Stimulated activated naive CD8-positive, alpha-beta T cell treated with anti-CD3 and anti-CD28 coated beads, Interleukin-15, Interleukin-2, amounts not matched to agents 100 ng/mL and 50 ng/mL, for 24 hours (primary cell): ENCODE measurements around the gene SPESP1.

ENCODE experiments used
- H3K27ac Mint-ChIP-seq: one replicate; pipeline ENCODE4 v1.8.0; 2021; ENCODE audit warnings: mild to moderate bottlenecking, mixed read lengths
- H3K27me3 Mint-ChIP-seq: one replicate; pipeline ENCODE4 v1.8.0; 2021; ENCODE audit warnings: mixed read lengths
- H3K36me3 Mint-ChIP-seq: one replicate; pipeline ENCODE4 v1.8.0; 2021; ENCODE audit warnings: low read depth, mixed read lengths
- H3K4me1 Mint-ChIP-seq: one replicate; pipeline ENCODE4 v1.8.0; 2021; ENCODE audit warnings: low read depth, mixed read lengths
- H3K4me3 Mint-ChIP-seq: one replicate; pipeline ENCODE4 v1.8.0; 2021; ENCODE audit warnings: mild to moderate bottlenecking, mixed read lengths
- H3K9me3 Mint-ChIP-seq: one replicate; pipeline ENCODE4 v1.8.0; 2021; ENCODE audit warnings: mixed read lengths

SPESP1 gene

GRCh38 chr15:68930268-68931022 is at the start of gene SPESP1:
Gene SPESP1, plus strand, starts transcription at chr15:68930525. Its CDS starts 129 bp downstream, at chr15:68930654.
- peak within 1 kb of the TSS; percentile 39 for H3K4me3 Mint-ChIP-seq
- peak within 1 kb of the TSS; percentile 76 for H3K27ac Mint-ChIP-seq
- H3K4me1 Mint-ChIP-seq: no peaks in the 10 kb centered on the region
- H3K9me3 Mint-ChIP-seq: no peaks in the 10 kb centered on the region
- H3K27me3 Mint-ChIP-seq: peaks cover 24% of the 10 kb centered on the region
- H3K36me3 Mint-ChIP-seq: no peaks in the 10 kb centered on the region

DNA sequence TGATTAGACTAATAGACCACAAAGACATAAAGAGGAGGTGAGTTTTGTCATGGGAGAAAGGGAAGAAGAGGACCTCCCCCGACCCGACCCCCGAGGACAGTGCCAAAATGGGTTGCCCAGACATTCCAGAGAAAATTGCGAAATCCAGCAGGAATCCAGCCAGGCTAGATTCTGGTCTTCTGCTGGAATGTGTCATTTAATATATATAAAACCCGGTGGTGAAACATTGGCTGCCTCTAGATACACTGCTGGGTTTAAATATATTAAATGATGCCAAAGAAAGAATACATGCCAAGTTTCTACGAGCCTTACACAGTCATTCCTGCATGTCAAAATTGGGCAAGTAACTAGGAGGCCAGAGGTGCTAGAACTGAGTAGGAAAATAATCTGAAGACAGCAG is 45.3 kb upstream of the SPESP1 start:
- Mint-ChIP-seq H3K4me3 (no peak overlapping the region), H3K27me3 (peaks cover 11% of the 10 kb centered on the region), H3K9me3 (no peaks in the 10 kb centered on the region), H3K27ac (no peak overlapping the region), H3K4me1 (no peaks in the 10 kb centered on the region), H3K36me3 (no peaks in the 10 kb centered on the region)

- no peaks in the 10 kb centered on the region for H3K4me1 Mint-ChIP-seq
- peaks cover 8% of the 10 kb centered on the region for H3K27me3 Mint-ChIP-seq
These were observed 43.2 kb upstream of the SPESP1 start for GRCh38 chr15:68887120-68887519.

DNA sequence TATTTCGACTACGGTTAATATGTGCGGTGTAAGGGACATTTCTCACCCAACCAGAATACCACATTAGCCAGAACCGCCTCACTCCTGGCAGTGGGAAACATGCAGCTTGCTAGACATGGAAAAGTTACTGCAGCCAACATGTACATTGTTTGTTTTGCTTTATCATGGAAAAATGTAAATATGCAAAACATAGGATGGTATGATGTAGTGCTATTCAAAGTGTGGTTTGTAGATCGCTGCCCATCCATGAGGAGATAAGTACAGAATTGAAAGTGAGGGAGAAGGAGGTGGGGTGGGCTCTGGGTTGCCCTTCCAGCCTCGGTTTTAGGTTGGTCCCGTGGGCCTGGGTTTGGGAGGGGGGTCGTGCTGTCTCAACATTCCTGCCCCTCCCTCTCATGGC is 42.5 kb upstream of the SPESP1 start:
- H3K9me3 Mint-ChIP-seq: no peaks in the 10 kb centered on the region

More at GRCh38 chr15:68887120-68887519, 43.2 kb upstream of the SPESP1 start:
- Mint-ChIP-seq H3K4me3 (no peak overlapping the region), H3K9me3 (no peaks in the 10 kb centered on the region), H3K27ac (no peak overlapping the region), H3K36me3 (no peaks in the 10 kb centered on the region)

GRCh38 chr15:68888419-68888818 is 41.9 kb upstream of the SPESP1 start:
- Mint-ChIP-seq H3K36me3 (no peaks in the 10 kb centered on the region), H3K27ac (no peak overlapping the region), H3K4me1 (no peaks in the 10 kb centered on the region), H3K4me3 (peak overlapping the region; percentile 67), H3K27me3 (peaks cover 10% of the 10 kb centered on the region), H3K9me3 (no peaks in the 10 kb centered on the region)

More for the DNA sequence above, 42.5 kb upstream of the SPESP1 start:
- Mint-ChIP-seq H3K36me3 (no peaks in the 10 kb centered on the region), H3K4me1 (no peaks in the 10 kb centered on the region), H3K27ac (no peak overlapping the region), H3K4me3 (no peak overlapping the region), H3K27me3 (peaks cover 8% of the 10 kb centered on the region)

DNA sequence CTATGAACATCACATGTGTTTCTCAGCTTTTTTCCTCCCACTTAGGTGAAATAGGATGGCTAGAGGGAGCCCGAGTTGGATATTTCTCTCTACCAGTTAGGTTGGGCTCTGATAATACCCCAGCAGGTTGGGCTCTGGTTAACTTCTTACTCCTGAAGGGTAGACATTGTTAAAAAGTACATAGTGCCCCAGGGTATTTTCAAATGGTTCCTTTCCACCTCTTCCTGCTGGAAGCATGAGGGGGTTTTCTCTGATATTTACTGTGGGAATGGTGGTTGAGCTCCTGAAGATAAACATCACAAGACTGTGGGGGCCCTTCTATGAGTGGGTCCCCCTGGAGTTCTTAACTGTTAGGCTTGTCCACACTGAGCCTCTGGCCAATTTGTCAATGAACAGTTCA is 36.1 kb upstream of the SPESP1 start:
- Mint-ChIP-seq H3K4me3 (no peak overlapping the region), H3K4me1 (no peaks in the 10 kb centered on the region), H3K36me3 (no peaks in the 10 kb centered on the region), H3K27ac (no peak overlapping the region), H3K9me3 (no peaks in the 10 kb centered on the region), H3K27me3 (peaks cover 9% of the 10 kb centered on the region)

DNA sequence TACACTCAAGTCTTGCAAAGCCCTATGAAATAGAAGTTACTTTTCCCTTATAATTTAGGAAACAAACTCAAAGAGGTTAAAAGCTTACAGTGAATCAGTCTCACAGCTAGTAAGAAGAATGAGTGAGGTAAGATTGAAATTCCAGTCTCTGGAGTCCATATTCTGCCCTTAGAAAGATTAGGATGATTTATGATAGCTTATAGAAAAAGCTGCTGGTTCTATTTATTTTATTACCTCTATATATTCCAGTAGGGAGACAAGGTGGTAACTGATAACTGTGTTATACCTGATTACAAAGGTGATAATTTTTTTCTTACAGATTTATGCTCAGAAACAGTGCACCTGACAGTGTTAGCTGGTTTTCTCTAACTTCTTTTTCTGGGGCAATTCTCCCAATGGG is 34.1 kb upstream of the SPESP1 start:
- Mint-ChIP-seq H3K27ac (no peak overlapping the region), H3K4me3 (no peak overlapping the region), H3K27me3 (peaks cover 11% of the 10 kb centered on the region), H3K36me3 (no peaks in the 10 kb centered on the region), H3K4me1 (no peaks in the 10 kb centered on the region), H3K9me3 (no peaks in the 10 kb centered on the region)

DNA sequence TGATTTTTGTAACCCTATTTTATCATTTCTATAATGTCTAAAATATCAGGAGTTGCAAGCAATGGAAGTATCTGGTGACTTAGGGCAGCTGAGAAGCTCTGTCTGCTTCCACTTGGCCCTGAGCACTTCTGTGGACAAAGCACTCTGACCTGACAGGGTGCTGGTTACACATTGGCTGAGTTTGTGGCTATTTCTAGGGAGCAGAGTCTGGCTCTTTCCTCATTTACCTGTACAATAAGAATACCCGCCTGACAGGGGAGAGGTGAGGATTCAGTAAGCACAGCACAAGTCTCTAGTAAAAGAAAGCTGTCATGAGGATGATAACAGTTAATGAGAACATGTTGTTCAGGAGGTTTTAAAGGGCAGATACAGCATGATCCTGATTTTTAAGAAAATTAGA is 33.3 kb upstream of the SPESP1 start:
- Mint-ChIP-seq H3K4me1 (no peaks in the 10 kb centered on the region), H3K9me3 (no peaks in the 10 kb centered on the region), H3K27ac (no peak overlapping the region), H3K27me3 (peaks cover 13% of the 10 kb centered on the region), H3K36me3 (no peaks in the 10 kb centered on the region), H3K4me3 (no peak overlapping the region)

- Mint-ChIP-seq H3K36me3 (no peaks in the 10 kb centered on the region), H3K27ac (no peak overlapping the region), H3K4me1 (no peaks in the 10 kb centered on the region), H3K27me3 (peaks cover 11% of the 10 kb centered on the region), H3K4me3 (no peak overlapping the region), H3K9me3 (no peaks in the 10 kb centered on the region)
These were observed 30.3 kb upstream of the SPESP1 start for GRCh38 chr15:68900027-68900426.

DNA sequence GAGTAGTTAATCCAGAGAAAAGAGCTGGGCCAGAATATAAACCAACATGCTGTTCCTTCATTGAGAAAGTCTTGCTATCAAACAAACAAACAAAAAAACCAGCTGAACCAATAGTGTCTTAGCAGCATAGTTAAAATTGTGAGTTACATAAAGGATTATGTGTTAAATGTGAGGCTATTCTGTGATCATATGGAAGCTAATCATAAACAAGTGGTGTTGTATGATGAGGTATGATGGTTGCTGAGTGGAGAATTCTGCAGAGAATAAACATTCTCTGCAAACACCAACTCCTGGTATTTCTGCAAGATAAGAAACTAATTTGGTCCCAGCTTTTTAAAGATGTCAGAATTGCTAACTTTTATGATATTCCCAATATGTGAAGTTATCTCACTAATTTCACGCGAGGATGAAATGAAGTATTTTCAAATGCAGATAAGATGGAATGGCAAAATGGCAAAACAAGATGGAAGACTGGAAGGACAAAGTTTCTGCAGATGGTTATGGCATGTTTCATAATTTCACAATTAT is 22.9 kb upstream of the SPESP1 start:
- Mint-ChIP-seq H3K36me3 (no peaks in the 10 kb centered on the region), H3K27ac (no peak overlapping the region), H3K9me3 (no peaks in the 10 kb centered on the region), H3K4me1 (no peaks in the 10 kb centered on the region), H3K27me3 (peaks cover 32% of the 10 kb centered on the region), H3K4me3 (no peak overlapping the region)

GRCh38 chr15:68909601-68910100 is 20.7 kb upstream of the SPESP1 start:
- no peaks in the 10 kb centered on the region for H3K4me1 Mint-ChIP-seq
- no peak overlapping the region for H3K4me3 Mint-ChIP-seq
- no peaks in the 10 kb centered on the region for H3K36me3 Mint-ChIP-seq
- peaks cover 28% of the 10 kb centered on the region for H3K27me3 Mint-ChIP-seq
- H3K9me3 Mint-ChIP-seq: no peaks in the 10 kb centered on the region
- no peak overlapping the region for H3K27ac Mint-ChIP-seq

DNA sequence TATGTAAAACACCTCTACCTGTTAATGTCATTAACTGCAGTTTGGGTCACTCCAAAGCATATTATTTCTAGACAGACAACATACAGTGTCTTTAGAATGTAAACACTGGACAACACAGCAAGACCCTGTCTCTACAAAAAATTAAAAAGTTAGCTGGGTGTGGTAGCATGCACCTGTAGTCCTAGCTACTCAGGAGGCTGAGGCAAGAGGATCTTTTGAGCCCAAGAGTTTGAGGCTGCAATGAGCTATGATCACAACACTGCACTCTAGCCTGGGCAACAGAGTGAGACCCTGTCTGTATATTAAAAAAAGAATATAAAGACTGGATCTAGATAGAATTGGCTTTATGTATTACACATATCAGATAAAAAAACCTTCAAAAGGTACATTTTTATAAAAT is 20.0 kb upstream of the SPESP1 start:
- no peak overlapping the region for H3K4me3 Mint-ChIP-seq
- no peak overlapping the region for H3K27ac Mint-ChIP-seq
- peaks cover 32% of the 10 kb centered on the region for H3K27me3 Mint-ChIP-seq
- H3K9me3 Mint-ChIP-seq: no peaks in the 10 kb centered on the region
- no peaks in the 10 kb centered on the region for H3K4me1 Mint-ChIP-seq
- H3K36me3 Mint-ChIP-seq: no peaks in the 10 kb centered on the region

DNA sequence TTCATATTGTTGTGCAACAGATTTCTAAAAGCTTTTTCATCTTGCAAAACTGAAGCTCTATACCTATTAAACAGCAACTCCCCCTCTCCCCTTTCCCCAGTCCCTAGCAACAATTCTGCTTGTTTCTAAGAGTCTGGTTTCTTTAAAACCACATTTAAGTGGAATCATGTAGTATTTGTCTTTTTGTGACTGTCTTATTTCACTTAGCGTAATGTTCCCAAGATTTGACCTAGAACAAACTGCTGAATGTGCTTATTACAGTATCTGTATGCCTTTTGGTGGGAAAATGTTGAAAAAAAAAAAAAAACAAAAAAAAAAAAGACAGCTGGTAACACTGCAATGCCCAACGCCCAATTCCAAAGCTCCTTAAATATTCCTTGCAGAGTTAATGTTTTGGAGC is 19.5 kb upstream of the SPESP1 start:
- Mint-ChIP-seq H3K4me3 (no peak overlapping the region), H3K27me3 (peaks cover 34% of the 10 kb centered on the region), H3K4me1 (no peaks in the 10 kb centered on the region), H3K36me3 (no peaks in the 10 kb centered on the region), H3K27ac (no peak overlapping the region), H3K9me3 (no peaks in the 10 kb centered on the region)

GRCh38 chr15:68921926-68922325 is 8.4 kb upstream of the SPESP1 start:
- Mint-ChIP-seq H3K9me3 (no peaks in the 10 kb centered on the region), H3K4me3 (no peak overlapping the region), H3K36me3 (no peaks in the 10 kb centered on the region), H3K27ac (no peak overlapping the region), H3K4me1 (no peaks in the 10 kb centered on the region), H3K27me3 (peaks cover 28% of the 10 kb centered on the region)

DNA sequence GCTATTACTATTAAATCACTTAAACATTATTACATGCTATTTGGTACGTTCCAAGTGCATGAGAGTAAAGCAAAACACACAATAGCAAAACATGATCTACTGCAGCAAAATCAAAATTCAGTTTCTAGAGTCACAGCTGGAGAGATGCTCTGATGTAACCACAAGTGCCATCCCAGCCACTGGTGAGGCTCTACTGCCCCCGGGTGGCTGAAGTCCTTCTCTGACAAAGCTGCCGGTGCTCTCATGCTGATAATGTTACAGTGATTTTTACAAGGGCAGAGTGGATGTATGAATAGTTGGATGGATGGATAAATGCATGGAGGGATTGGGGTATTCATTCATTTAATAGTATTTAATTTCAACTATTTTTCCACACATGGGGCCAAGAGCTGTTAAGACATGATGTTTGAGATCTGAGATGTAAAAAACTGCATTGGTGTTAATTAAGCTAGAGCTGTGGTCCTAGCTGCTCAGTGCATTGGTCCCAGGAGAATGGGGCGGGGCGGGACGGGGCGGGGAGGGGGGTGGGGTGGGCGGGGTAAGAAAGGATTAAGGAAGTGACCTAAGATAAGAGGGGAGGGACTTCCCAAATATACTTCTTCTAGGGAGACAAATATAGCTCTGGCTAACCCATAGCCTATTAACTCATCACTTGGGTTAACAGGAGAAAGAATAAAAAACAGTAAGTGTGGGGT is 5.3 kb upstream of the SPESP1 start:
- Mint-ChIP-seq H3K27ac (no peak overlapping the region), H3K4me1 (no peaks in the 10 kb centered on the region), H3K9me3 (no peaks in the 10 kb centered on the region), H3K36me3 (no peaks in the 10 kb centered on the region), H3K27me3 (peaks cover 38% of the 10 kb centered on the region), H3K4me3 (no peak overlapping the region)
